Activated CD4-positive, CD25-positive, alpha-beta regulatory T cell treated with anti-CD3 and anti-CD28 coated beads, Interleukin-2, amount 50 U/mL, for 24 hours (primary cell): ENCODE results near the gene SPRED2.
A peak's percentile ranks its signal among the peaks of the same experiment; 100 is the strongest.

Experiments
- ATAC-seq, 2 donors: fragments of 150-1000 bp; cut with Tn5 transposase; one replicate each; pipeline ENCODE4 v1.10.0; 2021; ENCODE audit warnings: mild to moderate bottlenecking in 1 of 2, moderate library complexity in 1 of 2

SPRED2 gene

DNA sequence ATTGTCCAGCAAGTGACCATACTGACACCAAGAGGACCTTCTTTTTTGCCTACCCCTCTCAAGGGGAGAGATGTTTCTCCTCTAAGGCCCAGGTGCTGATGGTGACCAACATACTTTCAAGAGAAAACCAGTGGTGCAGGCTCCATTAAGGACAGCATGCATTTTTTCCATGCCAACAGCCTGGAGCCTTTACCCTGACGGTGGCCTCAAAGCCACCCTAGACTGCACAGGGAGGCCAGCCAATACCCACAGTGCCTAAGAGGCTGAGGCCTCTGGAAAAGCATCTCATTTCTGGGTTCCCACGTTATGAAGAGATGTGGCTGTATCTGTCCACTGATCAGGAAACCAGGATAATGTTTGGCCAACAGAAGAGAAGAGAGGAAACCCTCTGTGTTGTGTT lies 19.3 kb downstream of the SPRED2 start:
- no peak for ATAC-seq

DNA sequence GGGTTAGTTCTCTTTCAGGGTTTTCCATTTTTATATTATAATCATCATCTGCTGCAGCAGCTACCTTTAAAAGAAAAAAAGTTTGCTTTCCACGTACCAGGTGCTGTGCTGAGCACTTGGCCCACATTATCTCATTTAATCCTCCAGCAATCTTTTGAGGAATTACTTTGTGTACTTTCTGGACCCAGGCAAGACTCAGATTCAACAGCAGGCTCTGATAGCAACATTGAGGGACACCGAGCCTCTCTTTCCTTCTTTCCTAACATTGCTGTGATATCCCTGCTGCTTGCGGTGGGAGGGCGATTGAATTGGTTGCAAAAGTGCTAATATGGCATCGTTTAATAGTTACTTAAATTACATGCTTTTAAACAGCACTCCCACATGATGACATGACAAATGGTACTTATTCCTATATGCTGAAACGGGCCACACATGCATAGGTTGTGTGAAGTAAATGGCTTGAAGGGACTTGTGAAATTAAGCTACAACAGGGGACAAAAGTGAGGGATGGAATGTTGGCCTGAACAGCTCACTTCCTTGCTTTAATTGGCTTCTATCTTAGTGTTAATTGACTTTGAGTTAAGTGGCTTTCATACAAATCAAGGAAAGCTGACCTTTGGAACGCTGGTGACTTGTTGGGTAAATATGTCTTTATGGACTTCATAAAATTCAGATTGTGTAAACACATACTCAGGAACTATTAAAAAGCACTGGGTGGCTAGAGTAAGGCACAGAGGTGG lies 21.2 kb downstream of the SPRED2 start:
- ATAC-seq: no peak

DNA sequence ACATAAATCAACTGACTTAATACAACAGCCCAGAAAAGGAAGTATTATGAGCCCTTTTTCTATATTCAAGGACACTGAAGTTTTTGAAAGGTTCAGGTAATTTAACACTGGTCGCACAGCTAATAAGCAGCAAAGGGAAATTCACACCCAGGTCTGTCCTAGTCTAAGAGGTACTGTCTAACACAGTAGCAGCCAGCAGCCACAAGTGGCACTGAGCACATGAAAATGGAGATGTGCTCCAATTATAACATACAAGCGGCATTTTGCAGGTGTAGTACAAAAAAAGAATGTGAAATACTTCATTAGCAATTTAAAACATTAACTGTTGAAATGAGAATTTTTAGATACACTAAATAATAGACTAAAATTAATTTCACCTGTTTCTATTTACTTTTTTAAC lies 23.4 kb downstream of the SPRED2 start:
- ATAC-seq: no peak

DNA sequence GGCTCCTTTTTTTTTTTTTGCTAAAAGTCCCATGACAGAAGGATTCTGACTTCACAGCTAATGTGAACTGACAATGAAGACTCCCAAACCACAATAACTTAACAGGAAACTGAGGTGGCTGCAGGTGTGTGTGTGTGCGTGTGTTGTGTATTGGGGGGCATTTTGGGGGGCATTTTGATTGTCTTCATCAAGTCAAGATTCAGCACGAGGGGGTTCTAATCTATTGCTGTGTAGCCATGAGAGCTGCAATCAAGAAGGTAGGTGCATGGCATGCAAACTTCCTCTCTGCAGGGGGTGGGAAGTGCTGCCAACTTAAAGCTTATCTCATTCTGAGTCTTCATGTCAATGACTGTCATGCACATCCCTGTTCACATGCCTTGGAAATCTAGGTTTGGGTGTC lies 25.2 kb downstream of the SPRED2 start:
- ATAC-seq: no peak

DNA sequence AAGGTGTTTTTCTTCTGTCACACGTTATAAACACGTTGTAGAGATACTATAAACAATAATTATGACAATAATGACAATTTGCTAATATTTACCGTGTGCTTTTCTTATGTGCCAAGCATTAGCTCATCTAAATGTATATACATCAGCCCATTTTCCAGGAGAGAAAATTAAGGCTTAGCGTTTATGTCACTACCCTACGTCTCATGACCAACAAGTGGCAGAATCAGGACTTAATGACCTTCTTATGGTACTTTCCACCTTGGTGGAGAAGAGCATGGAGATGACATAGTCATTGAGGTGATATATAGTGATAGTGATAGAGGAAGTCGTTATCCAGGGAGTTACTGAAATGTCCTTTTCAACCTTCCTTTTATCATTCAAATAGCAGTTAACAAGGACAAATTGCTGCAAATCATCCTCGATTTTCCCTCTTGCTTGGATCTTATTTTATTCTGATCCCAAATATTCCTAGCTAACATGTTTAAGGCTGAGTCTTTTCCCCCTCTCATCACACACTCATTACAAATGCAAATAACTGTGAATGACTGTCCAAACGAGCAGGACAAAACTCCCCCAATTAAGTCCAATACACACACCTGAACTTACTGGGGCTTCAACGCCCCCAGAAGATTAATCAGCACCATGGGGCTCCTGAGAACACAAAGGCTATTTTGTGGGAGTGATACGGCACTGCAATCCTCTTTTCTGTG lies 27.3 kb downstream of the SPRED2 start:
- peak in 1 of 2 donors; percentile 35 for ATAC-seq

DNA sequence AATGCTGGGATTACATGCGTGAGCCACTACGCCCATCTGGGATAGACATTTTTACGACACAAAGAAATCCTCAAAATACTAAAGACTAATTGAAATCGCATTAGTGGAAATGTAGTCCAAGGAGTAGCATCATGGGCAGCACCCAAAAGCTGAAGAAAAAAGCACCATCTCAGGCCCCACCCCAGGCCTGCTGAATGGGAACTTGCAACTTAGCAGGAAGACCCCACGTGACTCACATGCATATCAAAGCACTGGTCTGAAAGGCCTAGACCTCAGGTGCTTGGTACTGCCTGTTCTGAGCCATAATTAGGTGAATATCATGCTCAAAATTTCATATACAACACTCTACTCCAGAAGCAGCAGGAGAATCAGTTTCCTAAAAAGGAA lies 28.9 kb downstream of the SPRED2 start:
- no peak for ATAC-seq

DNA sequence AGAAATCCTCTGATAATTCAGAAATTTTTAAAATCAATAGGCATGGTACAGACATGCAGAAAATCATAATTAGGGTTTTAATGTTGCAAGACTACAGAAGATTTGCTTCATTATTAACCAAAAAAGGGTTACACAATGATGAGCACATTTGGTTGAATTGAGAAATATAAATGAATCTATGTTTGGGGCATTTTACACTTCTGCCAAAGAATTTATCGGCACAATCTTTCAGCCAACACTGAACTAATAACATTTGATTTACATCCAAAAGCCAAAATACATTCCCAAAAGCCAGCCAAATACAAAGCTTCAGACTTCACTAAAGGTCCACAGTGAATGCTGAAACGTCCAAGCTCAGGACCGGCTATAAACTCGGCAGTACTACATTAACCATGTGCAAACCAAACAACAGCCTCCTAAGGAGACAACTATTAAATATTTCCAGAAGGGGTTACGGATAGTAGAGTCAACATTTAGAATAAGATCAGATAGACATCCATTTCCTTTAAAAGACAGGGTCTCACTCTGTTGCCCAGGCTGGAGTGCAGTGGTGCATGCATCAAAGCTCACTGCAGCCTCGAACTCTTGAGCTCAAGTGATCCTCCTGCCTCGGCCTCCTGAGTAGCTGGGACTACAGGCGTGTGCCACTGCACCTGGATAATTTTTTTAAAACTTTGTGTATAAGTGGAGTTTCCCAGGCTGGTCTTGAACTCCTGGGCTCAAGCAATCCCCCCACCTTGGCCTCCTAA lies 29.4 kb downstream of the SPRED2 start:
- ATAC-seq: no peak

DNA sequence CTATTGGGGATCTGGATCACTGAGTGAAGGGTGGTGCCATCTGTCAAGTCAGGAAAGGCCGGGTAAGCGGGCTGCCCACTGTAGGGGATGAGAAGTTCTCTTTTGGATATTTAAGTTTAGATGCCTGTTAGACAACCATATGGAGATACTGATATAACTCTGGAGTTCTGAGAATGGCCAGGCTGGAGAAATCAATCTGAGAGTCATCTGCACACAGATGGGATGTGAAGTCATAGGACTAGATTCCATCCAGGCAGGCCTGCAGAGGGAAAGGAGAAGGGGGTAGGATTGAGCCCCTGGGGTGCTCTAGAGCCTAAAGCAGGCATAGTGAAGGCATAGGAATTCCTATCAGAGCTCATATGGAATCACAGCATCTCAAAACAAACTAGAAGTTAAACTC lies 30.1 kb downstream of the SPRED2 start:
- no peak for ATAC-seq

DNA sequence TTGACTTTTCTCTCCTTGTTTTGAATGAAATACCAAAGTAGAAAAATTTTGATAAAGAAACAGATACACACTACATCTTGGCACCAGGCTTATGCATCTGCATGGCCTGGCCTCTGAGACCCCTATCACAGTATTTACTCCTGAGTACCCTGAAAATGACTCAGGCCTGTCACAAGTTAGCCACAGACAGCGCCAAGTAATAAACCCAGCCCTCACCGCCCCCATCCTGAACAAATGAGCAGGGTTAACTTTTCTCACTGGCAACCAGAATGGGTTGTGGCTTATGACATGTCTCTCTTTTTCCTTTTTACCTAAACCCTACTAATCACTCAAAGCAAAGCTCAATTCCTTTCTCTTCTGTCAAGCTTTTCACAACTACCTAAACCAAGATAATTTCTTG lies 35.3 kb downstream of the SPRED2 start:
- ATAC-seq: peak; percentile 48 to 74

DNA sequence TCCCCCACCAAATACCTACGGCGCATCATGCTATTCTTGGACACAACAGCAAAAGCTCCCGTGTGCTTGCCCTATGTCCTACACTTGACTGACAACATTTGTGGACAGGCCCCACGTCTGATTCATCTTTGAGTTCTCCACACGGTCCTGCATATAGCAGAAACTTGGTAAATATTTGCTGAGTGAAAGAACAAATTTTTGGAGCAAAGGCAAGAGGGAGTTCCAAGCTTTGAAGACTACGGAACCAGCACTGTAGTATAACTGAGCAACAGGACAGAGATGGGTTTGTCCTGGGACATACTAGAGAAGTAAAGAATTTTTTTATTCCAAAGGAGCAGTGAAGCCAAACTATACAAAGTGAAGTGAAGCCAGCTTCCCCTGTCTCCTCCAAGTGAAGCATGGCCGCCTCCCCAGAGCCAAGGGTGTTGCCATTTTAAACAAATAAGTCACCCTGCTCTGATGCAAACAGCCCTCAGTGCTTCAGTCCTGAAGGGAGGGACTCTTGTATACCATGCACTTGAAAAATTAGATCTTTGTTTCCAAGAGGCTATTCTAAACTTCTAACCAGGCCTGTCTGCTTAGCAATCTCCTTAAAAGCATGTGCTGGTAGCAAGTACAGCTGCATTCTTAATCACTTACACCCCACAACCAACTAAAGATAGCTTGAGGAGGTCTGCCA lies 35.9 kb downstream of the SPRED2 start:
- no peak for ATAC-seq

DNA sequence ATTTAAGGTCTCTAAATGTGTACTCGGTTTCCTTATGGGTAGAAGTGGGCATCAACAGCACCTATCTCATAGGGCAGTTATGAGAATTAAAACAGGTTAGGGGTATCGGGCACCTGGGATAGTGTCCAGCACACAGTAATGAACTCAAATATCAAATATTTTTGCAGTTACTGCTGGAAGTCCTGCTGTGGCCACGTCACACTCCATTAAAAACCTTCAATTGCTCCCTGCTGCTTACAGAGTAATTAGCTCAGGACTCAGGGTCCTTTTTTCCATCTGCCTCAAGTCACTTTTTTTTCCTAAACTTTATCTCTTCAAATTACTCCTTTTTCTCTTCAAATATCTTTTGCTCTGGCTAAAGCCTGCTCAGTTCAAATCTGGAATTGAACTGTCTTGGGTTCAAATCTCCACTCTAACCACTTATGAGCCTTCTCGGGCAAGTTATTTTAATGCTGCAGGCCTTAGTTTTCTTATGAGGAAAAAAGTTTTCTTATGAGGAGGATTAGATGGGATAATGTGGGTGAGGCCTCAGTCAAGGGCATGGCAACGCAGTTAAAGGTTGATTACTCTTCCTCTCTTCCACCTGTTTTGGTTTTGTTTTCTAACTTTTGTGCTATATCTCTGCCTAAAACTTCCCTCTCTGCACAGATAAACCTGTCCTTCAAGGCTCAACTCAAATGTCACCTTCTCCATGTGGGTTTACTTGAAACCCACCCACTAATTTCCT lies 36.6 kb downstream of the SPRED2 start:
- ATAC-seq: no peak

DNA sequence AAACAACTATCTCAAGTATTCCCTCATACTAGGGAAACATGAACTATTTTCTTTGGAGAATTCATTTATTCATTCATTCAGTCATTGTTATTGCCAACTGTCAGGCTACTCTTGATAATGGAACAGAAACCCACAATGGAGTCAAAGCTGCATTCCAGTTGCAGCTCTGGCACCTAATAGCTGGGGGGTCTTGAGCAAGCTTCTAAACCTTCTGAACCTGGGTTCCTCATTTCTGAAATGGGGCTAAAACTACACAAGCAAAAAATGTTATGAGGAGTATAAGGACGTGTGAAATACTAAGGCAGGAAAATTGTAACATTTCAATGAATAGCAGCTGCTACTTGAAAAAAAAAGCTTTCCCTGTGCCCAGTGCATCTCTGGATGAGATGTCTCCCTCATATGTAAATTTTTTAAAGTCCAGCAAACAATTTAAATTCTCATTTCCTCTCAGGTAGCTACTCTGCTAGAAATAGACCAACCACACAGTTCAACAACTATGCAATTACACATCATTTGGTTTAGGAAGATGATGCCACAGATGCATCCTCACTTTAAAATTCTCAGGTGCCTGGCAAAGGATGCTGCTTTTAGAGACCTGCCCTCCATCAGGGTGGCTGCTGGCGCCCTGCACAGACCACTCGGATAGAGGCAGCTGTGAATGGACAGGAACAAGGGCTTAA lies 38.5 kb downstream of the SPRED2 start:
- ATAC-seq: no peak

DNA sequence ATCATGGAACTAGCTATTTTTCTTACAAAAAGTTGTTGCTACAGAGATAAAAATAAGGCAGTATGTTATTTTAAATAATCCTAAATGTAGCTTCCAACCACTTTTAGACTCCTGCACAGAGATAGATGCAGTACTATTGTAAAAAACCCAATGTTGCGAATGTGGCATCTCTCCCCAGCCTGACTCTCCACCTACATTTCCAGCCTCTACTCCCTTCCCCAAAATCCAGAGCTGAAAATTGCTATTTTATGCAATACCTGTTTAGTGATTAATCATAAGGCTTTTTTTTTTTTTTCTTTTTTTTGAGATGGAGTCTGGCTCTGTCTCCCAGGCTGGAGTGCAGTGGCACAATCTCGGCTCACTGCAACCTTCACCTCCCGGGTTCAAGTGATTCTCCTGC lies 39.4 kb downstream of the SPRED2 start:
- no peak for ATAC-seq

DNA sequence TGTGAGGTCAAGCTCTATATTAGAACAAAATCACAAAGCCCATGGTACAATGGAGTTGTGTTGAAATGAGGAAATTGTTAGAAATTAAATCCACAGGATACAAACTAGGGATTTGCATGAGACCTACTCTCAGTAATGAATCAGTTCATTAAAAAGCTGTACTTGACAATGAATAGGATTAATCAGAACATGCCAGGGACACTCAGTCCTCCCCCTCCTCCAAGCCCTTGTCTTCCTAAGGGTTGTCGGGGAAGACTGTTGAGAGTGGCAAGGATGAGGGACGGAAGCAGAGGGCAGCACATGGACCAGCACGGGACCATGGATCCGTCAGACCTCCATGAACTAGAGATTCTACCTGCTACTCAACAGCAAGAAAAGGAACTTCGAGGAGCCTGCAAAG lies 39.8 kb downstream of the SPRED2 start:
- ATAC-seq: no peak

DNA sequence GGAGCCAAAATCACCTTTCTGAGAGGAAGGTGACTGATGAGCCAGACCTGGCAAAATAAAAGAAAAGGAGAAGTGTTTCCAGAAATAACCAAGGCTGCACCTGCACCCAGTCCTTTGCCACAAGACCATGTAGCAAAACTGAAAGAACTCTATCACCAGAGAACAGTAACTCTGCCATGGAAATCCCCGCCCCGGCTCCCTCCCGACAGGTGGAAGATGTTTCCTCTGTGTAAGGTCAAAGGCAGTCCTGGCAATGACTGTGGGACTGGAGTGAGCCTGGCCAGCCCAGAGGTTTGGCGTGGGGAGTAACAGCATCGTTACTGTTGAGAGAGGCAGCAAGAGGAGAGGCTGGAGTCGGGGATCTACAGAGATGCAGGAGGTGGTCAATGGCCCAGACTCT lies 42.3 kb downstream of the SPRED2 start:
- ATAC-seq: peak; percentile 72 to 81

DNA sequence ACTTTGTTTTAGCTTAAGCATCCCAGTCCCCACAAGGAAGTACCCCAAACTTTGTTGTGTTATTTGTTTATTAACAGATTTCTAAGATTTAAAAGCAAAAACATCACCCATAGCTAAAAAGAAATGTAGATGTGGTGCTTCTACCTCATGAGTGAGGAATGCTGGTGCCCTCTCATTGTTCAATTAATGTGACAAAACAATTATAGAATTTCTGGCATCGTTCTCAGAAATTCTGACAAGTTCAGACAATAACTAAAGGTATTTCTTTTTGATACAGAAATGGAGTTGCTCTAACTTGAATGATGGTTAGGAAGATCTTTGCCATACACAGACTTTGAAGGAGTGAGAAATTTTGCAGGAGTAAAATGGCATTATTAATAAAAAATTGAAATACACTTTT lies 42.9 kb downstream of the SPRED2 start:
- ATAC-seq: no peak

DNA sequence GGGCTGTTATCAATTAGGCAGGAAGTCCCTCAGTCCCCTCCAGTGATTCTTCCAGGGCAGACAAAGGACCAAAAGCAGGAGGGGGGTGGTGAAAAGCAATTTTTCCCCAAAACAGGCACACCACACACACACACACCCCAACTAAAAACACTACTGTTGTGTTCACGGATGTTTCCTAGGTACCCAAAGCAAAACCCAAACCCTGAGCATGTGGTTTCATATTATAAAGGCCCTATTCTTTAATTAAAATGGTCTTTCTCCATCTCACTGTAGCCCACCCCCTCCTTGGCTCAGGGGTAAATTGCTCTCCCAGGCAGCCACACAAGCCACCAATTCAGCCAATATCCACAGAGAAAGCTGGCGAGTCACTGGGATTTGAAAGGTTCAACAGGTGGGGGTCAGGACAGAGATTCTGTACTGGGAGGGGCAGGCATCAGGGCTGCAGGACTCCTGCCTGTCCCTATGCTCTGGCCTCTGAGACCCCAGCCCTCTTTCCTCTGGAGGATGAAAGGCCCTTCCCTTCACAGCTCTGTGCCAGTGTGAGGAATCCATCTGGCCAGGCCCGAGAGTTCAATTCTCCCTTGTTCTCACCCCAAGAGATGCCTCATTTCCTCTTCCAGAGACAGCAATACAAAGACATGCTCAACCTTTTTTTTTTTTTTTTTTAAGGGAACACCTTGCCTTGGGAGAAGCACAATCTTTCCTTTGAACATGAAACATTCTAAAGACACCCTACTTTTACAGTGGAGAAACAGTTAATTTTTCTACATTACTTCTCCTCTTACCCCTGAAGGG lies 43.6 kb downstream of the SPRED2 start:
- ATAC-seq: no peak

DNA sequence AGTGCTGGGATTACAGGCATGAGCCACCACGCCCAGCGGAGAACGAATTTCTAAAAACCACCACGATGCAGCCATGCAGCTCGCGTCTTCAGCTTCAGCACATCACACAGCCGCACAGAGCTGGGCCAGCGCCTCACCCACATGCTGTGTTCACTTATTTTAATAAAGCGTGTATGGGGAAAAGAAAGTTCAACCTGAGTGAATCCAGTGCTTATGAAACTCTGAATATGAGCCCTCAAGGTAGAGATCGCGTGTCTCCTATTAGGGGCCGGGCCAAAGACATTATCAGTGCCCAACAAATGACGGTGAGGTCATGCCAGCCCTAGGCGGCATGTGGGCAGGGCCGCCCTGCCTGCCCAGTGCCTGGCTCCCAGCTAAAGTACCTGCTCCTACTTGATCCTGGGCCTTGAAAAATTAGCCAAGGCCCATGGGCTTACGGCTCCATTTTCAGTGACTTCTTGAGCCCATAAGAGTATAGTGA lies 44.3 kb downstream of the SPRED2 start:
- peak; percentile 22 to 32 for ATAC-seq

DNA sequence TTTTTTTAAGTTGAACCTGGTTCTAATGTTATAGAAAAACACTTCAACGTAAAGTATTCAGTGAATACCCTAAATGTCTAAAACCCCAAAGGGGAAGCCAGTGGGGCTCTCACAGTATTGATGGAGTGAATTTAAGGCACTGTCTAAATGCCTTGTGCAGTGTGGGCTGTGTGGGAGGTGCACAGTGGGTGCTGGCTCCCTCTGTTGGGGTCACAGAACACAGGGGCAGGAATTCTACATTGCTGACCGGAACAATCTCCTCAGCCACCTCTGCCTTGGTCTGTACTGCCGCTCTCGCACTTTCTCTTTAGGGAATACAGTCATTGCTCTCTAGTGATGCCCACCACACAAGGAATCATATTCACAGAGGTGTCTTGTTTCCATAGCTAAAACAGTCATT lies 45.4 kb downstream of the SPRED2 start:
- no peak for ATAC-seq

DNA sequence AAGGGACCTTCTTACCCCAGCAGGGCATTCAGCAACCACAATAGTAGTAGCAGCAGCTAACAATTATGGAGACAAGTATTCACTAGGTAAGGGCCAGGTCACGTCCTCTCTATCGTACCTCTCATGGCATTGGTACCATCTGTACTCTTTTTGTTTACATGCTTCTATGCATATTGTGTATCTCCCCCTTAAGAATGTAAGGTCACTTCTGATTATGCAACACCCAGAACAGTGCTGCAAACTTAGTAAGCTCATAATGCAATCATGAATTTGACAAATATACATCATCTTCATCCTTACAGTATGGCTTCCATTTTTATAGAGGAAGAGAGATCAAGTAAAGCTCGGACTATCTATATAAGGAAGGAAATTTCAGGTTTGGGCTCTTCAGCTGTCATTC lies 46.1 kb downstream of the SPRED2 start:
- ATAC-seq: no peak
